ENCODE measurements around the gene ELOVL2.
"Not testable (repeated sequence)": the region's sequence is repeated elsewhere in the genome, so short reads cannot be mapped to it uniquely, and the experiment has no call there.

ELOVL2 gene

DNA sequence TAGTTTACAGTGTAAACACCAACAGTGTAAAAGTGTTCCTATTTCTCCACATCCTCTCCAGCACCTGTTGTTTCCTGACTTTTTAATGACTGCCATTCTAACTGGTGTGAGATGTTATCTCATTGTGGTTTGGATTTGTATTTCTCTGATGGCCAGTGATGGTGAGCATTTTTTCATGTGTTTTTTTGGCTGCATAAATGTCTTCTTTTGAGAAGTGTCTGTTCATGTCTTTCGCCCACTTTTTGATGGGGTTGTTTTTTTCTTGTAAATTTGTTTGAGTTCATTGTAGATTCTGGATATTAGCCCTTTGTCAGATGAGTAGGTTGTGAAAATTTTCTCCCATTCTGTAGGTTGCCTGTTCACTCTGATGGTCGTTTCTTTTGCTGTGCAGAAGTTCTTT lies 59.1 kb downstream of the ELOVL2 start:
- in situ Hi-C loops (cut with HindIII; ENCODE audit: low sequenced_read_pairs): not testable (repeated sequence)

DNA sequence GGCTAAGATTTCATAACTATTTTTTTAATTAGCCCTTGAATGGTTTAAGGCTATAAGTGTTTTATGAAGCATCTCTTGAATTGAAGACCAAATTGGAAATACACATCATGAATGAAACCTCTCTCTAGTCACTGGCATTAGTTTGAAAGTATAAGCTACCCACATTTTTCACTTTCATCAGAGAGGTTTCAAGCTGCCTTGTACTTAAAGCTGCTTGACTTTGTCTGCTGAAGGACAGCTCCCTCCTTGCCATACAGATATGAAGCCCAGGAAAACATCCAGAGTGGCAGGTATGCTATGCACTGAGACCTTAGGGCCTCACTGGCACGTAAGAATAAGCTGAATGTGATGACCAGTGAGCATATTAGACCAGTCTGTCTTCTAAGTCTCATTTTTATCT lies 62.7 kb downstream of the ELOVL2 start:
- in situ Hi-C loops (cut with HindIII; ENCODE audit: low sequenced_read_pairs): no loop called here

DNA sequence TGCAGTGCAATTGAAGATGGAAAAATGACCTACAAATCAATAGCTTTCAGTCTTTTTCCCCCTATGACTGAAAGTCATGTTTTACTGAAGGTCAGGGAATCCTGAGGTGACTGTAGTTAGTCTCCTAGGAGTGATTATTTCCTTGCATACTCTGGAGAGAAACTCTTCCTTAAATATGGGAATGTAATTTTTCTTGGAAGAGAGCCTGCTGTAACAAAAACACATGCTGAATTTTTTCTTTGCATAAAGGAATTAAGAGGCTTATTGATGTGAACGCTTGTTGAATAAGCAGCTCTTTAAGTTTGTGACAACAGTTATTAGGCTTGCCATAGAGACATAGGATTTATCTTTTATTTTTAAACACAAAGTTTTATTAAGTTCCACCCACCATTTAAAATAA lies 64.5 kb downstream of the ELOVL2 start:
- in situ Hi-C loops (cut with HindIII; ENCODE audit: low sequenced_read_pairs): no loop called here

DNA sequence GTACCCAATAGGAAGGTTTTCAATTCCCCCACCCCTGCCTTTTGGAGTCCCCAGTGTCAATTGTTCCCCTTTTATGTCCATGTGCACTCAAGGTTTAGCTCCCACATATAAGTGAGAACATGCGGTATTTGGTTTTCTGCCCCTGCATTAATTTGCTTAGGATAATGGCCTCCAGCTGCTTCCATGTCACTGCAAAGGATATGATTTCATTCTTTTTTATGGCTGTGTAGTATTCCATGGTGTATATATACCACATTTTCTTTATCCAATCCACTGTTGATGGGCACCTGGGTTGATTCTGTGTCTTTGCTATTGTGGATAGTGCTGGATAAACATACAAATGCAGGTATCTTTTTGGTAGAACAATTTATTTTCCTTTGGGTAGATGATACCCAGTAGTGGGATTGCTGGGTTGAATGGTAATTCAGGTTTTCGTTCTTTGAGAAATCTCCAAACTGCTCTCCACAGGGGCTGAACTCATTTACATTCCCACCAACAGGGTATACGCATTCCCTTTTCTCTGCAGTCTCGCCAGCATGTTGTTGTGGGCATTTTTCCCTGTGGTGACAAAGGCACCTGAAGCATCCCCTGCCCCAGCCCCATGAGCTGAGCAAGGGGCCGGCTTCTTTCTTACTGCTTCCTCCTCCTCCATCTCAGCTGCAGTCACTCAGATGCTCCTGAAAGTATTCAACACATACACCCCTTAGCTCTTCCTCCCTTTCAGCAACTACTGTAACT lies 66.7 kb downstream of the ELOVL2 start:
- in situ Hi-C loops (cut with HindIII; ENCODE audit: low sequenced_read_pairs): no loop called here

DNA sequence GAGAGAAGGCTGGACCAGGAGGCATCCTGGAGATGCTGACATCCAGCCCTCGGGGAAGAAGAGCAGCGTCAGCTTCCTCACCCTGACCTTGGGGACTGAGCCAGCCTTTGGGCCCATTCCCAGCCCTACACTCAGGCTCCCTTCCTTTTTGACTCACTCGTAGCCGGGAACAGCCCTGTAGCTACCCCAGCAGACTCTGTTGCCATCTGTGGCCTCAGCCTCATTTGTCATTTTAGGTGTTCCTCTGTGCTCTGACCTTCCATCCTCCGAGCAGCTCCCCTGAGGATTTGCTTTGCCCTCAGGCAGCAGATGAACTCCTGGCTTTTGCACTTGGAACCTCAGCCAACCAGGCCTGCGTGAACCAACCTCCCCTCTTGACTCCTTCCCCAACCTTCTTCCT lies 67.5 kb downstream of the ELOVL2 start:
- in situ Hi-C loops (cut with HindIII; ENCODE audit: low sequenced_read_pairs): no loop called here

DNA sequence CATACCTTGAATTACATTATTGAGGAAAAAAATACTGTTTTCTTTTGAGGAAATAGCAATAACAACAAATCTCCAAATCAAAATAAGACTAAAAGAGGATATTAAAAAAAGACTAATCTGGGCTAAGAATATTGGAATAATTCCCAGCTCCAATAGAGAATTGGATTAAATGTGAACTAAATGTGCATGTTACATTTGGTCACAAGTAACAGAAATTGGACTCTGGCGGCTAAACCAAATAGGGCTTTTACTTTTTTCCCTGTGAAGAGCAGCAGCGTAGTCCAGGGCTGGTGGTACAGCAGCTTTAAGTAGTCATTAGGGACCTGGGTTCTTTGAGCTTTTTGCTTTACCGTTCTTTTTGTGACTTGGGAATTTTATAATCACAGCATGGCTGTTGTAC lies 71.9 kb downstream of the ELOVL2 start:
- in situ Hi-C loops (cut with HindIII; ENCODE audit: low sequenced_read_pairs): no loop called here

DNA sequence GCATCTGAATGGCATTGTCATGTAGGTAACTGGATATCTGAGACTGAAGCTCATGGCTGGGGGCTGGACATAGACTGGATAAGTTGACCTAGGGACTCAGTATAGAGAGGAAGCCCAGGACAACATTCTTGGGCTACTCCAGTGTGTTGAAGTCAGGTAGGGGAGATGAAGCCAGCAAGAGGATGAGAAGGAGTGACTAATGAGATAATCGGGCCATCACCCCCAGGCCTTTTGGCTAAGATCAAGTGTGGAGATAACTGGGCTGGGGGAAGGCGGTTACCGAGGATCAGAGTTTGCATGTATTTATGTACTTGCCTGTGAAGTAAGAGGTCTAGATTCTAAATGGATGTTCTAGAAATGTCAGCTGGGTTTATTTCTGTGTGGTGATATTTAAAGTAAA lies 73.4 kb downstream of the ELOVL2 start:
- in situ Hi-C loops (cut with HindIII; ENCODE audit: low sequenced_read_pairs): no loop called here

DNA sequence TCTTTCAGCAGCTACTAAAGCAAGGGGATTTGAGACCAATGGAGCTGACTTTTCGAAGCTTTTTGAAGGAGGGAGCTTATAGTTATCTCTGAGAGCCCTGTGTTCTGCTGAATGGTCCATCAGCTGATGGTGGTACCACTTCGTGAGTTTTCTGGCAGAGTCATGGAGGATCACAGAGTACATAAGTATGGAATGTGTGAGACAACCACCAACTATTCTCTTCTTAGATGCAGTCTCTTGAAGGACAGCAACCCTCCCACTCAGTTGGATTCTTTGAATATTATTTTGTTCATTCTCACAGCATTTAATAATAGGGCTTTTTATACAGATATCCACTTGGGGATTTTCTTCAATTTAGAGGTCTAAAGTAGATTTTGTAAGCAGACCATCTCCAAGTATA lies 75.3 kb downstream of the ELOVL2 start:
- in situ Hi-C loops (cut with HindIII; ENCODE audit: low sequenced_read_pairs): no loop called here

DNA sequence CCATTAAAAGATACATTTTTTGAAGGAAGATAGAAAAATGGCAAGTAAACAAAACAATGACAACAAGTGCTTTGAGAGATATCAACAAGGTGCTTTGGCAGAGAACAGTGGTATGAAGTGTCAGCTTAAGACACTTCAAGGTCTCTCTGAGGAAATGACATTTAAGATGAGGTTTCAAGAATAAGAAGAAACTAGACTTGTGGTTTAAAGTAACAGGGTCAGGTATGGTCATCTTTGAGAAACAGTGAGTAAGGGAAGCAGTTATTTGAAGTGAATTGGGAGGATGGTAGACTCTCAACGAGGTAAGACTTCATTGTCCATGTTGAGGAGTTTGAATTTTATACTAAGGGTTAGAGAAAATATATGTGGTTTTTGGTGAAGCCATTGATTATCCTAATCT lies 79.4 kb downstream of the ELOVL2 start:
- in situ Hi-C loops (cut with HindIII; ENCODE audit: low sequenced_read_pairs): no loop called here

DNA sequence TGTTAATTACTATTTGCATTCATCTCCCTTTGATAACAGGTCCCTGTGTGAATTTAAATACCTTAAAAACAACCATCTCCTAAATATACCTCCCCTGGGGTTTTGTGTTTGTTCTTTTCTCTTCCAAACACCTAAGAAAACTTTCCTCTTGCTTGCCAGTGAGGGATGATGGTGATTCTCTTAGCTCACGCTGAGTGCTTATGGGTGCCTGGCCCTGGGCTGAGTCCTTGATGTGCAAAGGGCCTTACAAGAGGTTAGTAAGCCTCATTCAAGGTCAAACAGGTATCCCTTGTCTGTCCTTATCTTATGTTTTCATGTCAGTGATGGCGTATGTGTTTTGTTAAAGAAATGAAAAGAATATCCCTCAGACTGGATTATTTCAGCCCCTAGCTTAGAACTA lies 81.0 kb downstream of the ELOVL2 start:
- in situ Hi-C loops (cut with HindIII; ENCODE audit: low sequenced_read_pairs): no loop called here

DNA sequence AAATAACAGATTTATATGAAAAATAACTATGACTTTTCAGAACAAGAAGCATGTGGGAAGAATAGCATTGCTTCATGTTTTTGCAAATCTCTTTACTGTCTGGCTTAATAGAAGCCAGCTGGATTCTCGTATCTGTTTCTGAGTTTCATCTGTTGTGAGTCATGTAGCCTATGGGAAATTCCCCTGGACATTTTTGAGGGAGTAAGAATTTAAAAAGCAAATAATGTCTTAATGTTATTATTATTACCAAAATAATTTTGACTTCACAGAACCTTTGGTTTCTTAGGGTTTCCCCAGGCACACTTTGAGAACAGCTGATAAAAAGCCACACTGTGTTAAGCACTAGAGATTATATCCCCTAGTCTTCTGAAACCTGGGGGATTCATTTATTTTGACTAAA lies 81.4 kb downstream of the ELOVL2 start:
- in situ Hi-C loops (cut with HindIII; ENCODE audit: low sequenced_read_pairs): no loop called here

DNA sequence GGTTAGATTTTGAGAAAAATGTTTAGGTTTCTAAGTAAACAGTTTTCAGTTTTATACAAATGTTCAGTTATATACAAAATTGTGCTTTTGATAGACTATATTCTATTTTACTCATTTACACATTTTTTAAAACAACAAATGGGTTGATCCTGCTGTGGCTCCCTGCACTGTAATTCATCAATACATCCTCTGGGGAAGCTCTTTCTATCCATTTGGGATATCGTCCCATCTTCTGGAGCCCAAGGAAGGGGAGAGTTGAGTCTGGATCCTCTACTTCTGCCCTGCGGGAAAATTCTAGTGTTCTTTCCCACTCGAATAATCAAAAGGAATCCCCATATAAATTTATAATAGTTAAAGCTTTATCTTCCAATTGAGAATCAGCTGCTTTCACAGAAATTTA lies 82.3 kb downstream of the ELOVL2 start:
- in situ Hi-C loops (cut with HindIII; ENCODE audit: low sequenced_read_pairs): no loop called here

DNA sequence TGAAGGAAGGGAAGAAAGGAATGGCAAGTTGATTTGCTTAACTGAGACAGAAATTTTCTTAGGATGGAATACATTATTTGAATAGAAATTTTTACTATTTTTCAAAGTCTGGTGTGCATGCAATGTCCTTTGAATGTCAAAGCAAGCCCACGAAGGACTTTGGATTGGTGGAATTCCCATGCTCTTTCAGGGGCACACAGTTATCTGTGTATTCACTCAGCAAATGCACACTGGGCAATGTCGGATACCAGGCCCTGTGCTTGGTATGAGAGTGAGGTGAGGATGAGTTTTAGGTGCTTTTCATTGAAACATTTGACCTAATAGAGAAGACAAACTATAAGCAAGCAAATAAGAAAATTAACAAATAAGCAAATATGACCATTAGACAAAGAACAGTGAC lies 83.9 kb downstream of the ELOVL2 start:
- in situ Hi-C loops (cut with HindIII; ENCODE audit: low sequenced_read_pairs): no loop called here

DNA sequence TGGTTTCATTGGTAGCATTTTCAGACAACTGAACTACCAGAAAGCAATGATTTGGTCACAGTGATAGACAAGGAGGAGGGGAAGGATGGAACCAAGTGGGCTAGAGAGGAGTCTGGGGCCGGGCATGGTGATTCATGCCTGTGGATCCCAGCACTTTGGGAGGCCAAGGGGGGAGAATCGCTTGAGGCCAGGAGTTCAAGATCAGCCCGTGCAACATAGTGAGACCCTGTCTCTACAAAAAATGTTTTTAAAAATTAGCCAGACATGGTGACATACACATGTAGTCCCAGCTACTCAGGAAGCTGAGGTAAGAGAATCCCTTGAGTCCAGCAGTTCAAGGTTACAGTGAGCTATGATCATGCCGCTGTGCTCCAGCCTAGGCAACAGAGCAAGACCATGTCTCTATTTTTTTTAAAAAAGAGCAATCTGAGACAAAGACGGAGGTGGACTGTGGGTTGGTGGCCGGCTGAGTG lies 86.7 kb downstream of the ELOVL2 start:
- in situ Hi-C loops (cut with HindIII; ENCODE audit: low sequenced_read_pairs): no loop called here

DNA sequence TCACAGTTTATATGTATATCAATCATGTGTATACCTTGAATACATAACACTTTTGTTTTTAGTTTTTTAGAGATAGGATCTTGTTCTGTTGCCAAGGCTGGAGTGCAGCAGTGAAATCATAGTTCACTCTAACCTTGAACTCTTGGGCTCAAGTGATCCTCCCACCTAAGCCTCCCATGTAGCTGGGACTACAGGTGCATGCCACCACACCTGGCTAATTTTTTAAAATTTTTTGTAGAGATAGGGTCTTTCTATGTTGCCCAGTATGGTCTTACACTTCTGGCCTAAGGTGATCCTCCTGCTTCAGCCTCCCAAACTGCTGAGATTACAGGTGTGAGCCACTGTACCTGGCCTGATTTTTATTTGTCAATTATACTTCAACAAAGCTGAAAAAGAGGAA lies 87.3 kb downstream of the ELOVL2 start:
- in situ Hi-C loops (cut with HindIII; ENCODE audit: low sequenced_read_pairs): no loop called here

DNA sequence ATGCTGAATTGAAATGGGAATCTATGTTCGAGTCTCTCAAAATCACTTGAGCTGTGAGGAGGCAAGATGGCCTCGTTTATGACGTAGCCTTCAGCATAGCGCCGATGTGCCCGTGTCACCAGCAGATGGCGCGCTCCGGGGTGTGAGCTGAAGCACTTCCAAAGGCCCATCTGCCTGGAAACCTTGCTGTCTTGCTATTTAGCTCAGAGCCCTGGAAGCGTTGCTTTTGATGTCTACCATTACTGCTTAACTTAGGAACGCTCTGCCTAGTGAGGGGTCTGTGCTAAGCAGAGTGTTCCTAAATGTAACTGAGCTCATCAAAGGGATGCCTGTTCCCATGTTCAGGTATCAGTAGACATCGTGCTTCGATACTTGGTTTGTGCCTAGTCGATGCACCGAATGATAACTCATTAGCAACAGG lies 89.5 kb downstream of the ELOVL2 start:
- in situ Hi-C loops (cut with HindIII; ENCODE audit: low sequenced_read_pairs): no loop called here

DNA sequence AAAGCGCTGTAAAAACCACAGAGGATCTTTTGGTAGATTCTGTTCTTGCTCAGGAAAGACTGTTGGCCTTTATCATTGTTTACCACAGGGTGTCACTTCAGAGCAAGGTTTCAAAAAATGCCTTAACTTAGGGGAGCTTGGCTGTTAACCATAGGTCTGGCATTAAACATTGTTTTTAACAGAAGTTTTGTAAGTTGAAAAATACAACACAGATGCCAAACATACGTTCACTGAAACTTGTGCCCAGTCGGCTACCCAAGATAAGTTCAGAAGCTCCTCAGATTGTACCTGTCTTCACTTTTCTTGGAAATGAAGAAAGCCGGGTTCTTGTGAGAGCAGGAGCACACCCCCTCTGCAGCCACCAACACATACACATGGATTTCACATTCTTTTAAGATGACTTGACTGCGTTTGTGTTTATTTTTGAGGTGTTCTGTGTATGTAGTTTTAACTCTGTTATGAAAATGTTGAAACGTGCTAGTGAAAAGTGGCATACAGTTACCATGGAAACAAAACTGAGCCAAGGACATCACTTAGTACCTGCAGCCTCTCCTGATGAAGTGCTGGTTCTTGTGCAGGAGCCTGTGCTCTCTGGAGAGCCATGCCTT lies 92.3 kb downstream of the ELOVL2 start:
- in situ Hi-C loops (cut with HindIII; ENCODE audit: low sequenced_read_pairs): no loop called here

DNA sequence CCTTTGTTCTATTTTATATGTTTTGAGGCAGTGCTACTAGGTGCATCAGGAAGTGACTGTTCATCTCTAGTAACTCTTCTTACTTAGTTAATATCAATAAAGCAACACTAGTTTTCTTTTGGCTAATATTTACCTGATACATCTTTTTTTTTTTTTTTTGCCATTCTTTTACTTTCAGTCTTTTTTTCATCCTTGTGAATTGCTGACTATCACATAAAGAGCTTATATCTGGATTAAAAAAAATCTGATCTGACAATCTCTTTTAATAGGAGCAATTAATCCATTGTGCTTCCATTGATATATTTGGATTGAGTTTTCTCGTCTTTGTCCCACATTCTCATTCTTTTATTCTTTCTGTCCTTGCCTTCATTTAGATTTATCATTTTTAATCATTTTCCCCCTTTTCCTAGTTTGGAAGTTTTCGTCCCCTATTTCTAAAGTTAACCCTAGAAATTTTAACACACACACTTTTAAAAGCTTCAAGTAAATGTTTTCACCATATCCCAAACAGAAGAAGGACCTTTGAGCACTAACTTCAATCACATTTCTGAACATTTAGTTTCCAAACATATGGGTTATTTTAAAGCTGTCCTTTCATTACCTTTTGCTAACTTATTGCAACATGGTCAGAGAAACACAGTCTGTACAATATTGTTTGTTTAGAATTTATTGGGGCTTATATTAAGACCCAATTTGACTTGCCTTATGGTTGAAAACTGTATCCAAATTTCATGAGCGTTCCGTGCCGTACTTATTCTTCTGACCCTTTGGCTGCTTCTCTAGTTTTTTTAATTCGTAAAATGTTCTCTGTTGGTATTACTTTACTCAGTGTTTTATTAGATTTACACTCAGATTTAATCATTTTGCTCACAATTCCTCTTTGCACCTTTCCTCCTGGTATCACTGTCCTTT lies 94.3 kb downstream of the ELOVL2 start:
- in situ Hi-C loops (cut with HindIII; ENCODE audit: low sequenced_read_pairs): no loop called here

DNA sequence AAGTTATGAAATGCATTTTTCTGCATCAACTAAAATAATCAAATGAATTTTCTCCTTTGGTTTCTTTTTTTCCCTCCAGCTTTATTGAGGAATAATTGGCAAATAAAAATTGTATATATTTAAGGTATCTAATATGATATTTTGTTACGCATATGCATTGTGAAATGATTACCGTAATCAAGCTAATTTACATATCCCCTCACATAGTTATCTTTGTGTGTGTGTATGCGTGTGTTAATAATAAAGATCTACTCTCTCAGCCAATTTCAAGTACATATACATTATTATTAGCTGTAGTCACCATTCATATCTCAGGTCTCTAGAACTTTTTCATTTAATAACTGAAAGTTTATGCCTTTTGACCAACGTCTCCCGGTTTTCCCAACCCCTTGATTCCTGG lies 96.1 kb downstream of the ELOVL2 start:
- in situ Hi-C loops (cut with HindIII; ENCODE audit: low sequenced_read_pairs): no loop called here

DNA sequence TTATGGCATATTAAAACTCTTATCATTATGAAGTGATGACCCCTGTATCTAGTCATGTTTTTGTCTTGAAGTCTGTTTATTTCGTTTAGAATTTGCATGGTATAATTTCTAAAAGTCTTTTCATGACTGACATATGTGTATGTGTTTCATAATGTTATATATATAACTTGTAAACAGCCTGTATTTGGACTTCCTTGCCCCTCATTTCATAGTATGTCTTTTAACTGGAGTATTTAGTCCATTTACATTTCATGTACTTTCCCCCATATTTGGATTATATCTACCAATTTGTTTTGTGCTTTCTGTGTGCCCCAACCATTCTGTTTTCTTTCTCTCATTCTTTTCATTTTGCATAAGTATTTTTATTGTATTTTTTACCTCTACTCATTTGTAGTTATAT lies 98.3 kb downstream of the ELOVL2 start:
- in situ Hi-C loops (cut with HindIII; ENCODE audit: low sequenced_read_pairs): no loop called here

DNA sequence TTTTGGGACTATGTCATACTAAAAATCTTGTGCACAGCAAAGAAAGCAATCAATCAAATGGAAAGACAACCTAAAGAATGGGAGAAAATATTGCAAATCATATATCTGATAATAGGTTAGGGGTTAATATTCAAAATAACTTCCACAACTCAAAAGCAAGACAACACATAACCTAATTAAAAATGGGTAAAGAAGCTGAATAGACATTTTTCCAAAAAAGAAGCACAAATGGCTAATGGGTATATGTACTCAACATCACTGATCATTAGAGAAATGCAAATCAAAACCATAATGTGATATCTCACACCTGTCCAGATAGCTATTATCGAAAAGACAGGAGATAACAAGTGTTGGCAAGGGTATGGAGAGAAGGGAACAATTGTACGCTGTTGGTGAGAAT lies 104.3 kb downstream of the ELOVL2 start:
- in situ Hi-C loops (cut with HindIII; ENCODE audit: low sequenced_read_pairs): no loop called here

DNA sequence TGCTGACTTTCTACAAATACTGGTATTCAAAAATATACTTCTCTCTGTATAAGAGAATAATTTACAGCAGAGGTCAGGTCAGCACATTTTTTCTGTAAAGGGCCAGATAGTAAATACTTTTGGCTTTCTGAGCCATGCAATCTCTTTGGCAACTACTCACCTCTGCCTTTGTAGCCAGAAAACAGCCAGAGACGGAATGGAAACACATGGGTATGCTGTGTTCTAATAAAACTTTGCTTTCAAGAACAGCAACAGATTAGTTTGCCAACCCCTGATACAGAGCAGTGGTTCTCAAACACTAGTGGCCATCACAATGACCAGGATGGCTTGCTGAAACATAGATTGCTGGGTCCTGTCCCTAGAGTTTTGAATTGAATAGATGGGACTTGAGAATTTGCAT lies 111.0 kb downstream of the ELOVL2 start:
- in situ Hi-C loops (cut with HindIII; ENCODE audit: low sequenced_read_pairs): no loop called here

Measured in DLD1 (cell line).